SKM-1 (cell line): ENCODE data around the gene UNC5A.

ENCODE experiments used
- DNase-seq: peaks from one replicate; lab custom pipeline; 2025; ENCODE audit not compliant: unreplicated experiment; lab: John Stamatoyannopoulos, UW

Gene UNC5A

DNA sequence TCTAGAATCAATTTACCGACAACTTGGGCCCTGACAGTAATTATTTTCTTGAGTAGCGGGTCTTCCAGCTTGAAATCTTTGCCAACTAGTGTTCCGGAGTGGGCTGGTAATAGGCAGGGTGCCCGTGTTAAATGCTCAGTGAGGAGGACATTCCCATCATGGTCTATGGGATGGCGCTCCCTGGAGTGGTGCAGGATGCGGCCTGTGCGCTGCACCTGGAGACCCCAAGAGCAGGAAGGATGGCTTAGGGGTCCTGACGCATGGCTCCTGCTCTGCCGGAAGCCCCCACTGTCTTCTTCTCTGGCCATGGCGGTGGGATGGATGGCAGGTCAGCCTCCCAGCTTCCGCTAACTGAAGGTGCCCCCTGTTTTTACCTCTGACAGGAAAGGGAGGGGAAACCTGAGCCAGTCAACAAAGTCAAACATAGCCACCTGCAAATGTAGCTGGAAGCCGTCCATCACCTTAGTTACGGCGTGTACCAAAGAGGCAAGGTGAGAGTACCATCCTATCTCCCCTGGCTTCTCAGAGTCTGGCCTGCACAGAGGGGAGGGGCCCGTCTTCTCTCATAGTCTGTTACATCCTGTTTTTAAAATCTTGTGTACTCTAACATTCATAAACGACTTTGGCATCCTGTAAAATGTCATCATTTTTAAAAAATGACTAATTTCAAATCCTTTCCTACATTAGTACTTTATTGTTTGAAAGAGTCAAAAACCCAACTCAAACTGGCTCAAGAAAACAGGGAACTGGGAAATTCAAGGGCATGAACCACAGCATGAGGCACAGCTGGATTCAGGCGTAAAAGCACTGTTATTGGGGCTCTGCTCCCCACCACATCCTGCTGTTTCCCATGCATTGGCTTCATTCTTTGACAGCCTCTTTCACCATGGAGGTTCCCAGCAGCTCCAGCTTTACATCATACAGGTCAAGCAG is 28.5 kb upstream of the UNC5A start:
- no peak for DNase-seq

GRCh38 chr5:176784218-176785165 is 25.9 kb upstream of the UNC5A start:
- no peak for DNase-seq

DNA sequence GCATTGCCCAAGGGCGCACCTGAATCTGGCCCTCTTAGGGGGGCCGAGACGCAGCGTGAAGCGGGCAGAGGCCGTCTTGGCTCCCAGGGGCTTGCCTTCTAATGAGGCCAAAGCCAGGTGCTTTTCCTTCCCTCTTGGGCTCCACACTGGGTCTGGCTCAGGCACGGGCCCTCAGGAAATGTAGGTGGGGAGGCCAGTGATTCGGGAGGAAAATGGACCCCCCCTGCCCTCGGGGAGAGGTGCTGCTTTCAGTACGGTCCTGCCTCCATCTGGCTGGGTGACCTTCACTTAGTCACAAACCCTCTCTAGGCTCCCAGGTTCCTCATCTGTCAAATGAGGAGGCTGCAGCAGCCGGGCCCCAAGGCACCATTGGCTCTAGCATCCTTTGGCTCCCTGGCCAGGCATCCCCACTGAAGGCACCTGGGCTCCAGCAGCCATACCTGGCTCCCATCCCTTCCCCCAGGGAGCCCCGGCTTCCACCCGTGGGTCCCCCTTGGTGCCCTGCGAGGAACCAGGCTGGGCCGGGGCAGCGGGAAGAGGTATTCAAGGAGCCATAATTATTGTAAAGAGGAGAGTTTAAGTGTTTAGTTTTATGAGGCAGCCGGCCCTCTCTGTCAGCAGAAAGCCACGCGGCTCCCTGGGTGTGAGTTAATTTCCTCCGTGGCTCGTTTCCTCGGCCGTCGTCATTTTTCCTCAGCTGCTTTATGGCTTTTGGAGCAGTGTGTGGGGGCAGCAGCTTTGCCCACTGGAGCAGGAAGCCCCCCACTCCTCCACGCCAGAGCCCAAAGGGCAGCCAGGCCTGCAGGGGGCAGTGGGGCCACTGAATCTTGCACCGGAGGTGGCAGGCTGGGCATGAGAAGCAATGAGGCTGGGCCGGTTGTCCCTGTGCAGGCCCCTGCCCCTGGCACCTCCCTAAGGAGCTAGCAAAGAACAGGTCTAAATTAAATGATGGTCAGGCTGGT is 24.9 kb upstream of the UNC5A start:
- no peak for DNase-seq

DNA sequence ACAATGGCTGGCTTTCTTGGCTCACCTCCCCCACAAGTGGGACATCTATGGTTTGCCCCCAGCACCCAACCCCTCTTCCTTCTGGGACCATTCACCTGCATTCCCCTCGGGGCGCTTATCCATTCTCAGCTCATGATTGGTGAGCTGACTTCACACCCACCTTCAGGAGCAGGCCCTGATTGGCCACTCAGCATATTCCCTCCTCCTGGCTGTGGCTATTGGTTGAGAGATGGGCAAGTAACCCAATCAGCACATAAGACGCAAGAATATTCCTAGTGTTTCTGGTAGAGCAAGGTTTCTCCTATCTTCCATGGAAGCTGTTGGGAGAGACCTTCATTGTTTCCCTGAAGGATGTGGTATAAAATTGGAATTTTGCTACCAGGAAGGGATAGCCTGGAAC is 22.7 kb upstream of the UNC5A start:
- DNase-seq, result no peak

GRCh38 chr5:176788091-176788490 is 22.3 kb upstream of the UNC5A start:
- DNase-seq, result no peak

GRCh38 chr5:176788941-176789872 is 21.2 kb upstream of the UNC5A start:
- DNase-seq, result no peak

- DNase-seq, result no peak
Measured at GRCh38 chr5:176789873-176790615, 20.3 kb upstream of the UNC5A start.

- no peak for DNase-seq
Measured at GRCh38 chr5:176790941-176791340, 19.4 kb upstream of the UNC5A start.

- DNase-seq, result no peak
Measured at GRCh38 chr5:176792655-176793342, 17.6 kb upstream of the UNC5A start.

DNA sequence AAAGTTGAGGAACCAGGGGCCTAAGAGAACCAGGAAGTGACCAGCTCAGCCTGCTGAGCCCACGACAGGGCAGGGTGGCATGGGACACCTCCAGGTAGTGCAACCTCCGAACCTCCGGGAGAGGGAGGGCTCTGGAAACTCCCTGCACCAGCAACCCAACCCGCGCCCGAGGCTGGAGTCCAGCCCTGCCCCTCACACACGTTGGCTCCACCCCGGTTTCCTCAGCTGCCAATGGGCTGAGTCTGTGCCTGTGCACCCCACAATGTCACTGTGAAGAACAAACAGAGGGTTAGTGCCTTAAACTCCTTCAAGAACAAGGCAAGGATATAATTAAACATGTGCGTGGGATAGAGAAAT is 17.0 kb upstream of the UNC5A start:
- no peak for DNase-seq

- DNase-seq, result no peak
Measured at GRCh38 chr5:176793736-176794135, 16.6 kb upstream of the UNC5A start.

GRCh38 chr5:176794509-176794908 is 15.8 kb upstream of the UNC5A start:
- no peak for DNase-seq

- DNase-seq, result no peak
Measured at GRCh38 chr5:176796411-176796810, 13.9 kb upstream of the UNC5A start.

- DNase-seq, result no peak
Measured at GRCh38 chr5:176796970-176797369, 13.4 kb upstream of the UNC5A start.

DNA sequence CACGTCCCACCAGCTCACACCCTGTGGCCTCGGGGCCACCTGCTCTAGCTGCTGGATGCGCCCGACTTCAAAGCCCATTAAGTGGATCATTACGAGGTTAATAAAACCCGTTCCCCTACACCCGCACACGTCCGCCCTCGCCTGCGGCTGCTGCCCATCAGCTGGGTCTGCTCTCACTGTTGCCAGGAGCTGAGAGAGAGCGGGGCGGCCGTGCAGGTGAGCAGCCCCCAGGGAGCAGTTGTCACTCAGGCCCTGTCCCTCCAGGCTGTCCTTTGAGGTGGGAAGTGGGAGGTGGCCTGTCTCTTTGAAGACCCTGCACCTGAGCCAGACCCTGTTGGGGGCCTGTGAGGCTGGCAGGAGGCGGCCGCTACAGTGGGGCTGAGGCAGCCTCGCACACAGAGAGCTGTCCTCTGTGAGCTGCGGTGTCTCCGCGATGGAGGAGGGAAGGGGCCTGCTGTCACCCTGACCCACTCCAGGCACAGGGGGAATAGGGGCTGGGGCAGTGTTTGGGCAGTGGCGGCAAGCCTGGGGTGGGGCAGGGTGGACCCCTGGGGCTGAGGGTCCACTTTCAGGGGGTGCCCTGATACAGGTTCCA is 12.8 kb upstream of the UNC5A start:
- DNase-seq, result no peak

GRCh38 chr5:176798086-176798876 is 12.1 kb upstream of the UNC5A start:
- DNase-seq, result no peak

GRCh38 chr5:176798949-176799348 is 11.4 kb upstream of the UNC5A start:
- DNase-seq, result no peak
